Right kidney (tissue), 1 donor: ENCODE measurements around the gene SEMA4F.

Experiments used
- DNase-seq: peaks from one replicate; pipeline ENCODE4 v3.0.0-alpha.2; 2016

Gene SEMA4F

GRCh38 chr2:74659462-74659861 is 5.4 kb downstream of the SEMA4F start:
- DNase-seq, result no peak

DNA sequence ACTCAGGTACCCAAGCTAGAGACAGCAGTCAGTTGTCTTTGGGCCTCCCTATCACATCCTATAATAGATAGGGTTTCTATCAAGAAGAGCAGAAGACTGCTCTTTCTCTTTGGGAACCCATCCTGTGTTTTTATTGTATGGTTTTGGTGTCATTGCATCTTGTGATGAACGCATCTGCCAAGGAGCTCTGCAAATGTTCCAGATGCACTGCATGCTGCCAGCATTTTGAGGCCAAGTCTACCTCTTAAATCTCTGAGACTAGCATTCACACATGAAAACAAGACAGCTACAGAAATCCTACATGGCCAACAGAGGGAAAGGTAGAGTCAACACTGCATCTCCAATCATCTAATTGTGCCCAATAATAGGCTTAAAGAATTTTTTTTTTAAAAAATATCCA is 14.0 kb downstream of the SEMA4F start:
- DNase-seq, result no peak

- no peak for DNase-seq
Observed at GRCh38 chr2:74670263-74670662, 16.2 kb downstream of the SEMA4F start.

DNA sequence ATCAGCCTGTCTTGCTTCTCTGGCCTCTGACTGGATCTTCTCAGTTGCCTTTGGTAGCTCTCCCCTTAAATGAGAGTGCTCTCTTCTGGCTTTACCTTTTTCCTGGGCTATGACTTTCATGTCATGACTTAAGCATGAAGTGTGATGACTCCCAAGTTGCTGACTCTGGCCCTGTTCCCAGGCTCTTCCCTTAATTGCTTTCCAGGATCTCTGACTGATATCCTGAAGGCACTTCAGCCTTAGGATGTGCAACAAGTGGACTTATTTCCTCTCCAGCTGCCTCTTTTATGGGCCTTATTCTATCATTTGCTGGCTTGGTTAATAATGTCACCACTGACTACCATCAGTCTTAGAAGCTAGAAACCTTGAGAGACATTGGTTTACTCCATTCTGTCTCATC is 17.4 kb downstream of the SEMA4F start:
- DNase-seq, result no peak

GRCh38 chr2:74673826-74674528 is 19.9 kb downstream of the SEMA4F start:
- no peak for DNase-seq

GRCh38 chr2:74675090-74675489 is 21.0 kb downstream of the SEMA4F start:
- DNase-seq, result no peak

GRCh38 chr2:74676331-74676730 is 22.3 kb downstream of the SEMA4F start:
- DNase-seq, result no peak

GRCh38 chr2:74679615-74680014 is 25.6 kb downstream of the SEMA4F start:
- no peak for DNase-seq

DNA sequence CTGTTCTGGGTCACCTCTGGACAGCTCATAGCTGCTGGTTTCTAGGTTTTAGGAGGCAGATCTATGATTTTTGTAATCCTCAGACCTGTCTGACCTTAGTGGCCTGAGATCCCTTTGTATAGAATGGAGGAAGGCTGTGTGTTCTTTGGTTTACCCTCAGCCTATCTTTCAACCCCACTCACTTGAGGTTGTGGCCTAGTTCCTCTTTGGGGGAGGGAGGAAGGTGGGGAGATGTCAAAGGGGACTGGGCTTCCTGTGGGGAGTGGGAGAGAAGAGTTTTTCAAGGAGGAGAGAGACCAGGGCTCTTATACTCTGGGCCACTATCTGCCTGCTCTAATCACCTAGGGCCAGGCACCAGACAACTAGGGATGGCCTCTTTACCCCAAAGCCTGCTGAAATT is 28.5 kb downstream of the SEMA4F start:
- no peak for DNase-seq

DNA sequence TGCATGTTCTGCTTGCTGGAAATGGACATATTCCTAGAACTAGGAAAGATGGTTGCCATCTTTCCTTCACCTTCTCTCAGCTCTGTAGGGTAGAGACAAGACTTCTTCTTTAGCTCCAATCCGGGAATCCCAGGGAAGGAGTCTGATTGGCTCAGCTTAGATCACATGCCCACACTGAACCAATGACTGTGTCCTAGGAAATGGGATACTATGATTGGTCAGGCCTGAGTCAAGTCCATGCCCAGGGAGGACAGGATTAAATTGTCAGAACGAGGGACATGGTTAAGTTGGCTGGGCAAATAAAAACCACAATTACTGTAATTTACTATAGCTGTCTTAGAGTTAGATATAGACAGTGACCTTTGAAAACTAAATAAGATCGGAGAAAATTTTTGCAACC is 31.4 kb downstream of the SEMA4F start:
- no peak for DNase-seq

DNA sequence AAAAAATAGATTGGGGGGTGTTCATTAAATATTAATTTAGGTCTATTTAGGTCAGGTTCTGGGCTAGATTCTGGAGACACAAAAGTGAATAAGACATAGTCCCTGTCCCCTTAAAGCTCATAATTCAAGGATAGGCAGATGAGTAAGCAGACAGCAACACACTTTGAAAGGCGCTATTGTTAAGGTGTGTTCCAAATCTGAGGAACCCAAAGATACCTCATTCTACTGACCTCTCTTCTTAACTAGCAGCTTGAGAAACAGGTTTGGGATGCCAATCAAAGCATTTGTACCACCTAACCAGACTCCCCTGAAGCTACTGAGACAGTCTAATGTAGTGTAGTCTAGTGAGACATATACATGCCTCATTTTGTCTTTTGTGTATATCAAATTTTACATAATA is 34.8 kb downstream of the SEMA4F start:
- DNase-seq, result no peak

DNA sequence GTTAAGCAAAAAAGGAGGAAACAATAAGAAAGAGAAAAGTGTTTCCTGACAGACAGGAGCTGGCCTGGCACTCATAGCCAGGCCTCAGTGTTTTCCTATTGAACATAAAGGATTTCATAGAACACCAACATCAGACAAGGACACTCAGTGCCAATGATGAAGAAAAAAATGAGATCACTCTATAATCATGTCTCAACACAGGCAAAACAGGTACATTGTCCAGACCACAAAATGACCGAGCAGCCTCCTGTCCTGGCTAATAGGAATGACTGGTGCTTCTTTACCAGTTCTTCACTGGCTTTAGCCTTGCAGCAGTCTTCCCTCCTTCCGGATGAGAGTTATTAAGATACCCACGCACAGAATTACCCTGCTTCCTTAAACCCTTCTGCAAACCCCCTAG is 35.6 kb downstream of the SEMA4F start:
- DNase-seq, result no peak

DNA sequence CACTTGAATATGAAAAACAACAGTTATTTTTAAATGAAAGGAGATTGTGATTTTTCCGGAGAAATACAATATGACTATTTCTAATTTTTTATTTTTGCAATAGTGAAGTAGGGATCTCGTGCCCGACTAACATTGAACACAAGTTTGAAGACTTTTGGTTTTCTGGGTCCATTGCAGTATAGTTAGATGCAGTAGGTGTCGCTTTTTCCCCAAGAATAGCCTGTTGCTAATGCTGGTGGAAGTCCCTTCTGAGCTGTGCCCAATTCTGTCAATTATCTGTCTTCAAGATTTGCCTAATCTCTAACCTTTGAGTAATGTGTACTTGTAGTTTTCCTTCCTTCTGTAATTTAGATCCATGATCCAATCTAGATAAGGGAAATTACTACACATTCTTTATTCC is 36.5 kb downstream of the SEMA4F start:
- DNase-seq, result peak; percentile 13

DNA sequence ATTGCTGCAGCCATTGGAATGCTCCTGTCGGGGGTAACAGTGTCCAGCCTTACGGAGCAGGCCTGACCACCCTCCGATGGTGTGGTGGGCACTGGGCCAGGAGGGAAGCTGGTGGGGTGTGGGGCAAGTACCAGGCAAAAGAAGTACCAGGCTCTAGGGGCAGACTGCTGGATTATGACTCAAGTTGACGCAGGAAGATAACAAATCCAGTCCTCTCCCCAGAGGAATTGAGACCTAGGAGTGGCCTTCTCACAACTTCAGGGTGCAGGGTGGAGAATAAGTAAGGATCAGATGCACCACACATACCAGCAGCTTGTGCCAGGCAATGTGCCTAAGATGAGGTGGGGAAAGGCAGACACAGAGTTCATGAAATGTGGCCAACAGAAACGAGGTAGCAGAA is 37.9 kb downstream of the SEMA4F start:
- no peak for DNase-seq

DNA sequence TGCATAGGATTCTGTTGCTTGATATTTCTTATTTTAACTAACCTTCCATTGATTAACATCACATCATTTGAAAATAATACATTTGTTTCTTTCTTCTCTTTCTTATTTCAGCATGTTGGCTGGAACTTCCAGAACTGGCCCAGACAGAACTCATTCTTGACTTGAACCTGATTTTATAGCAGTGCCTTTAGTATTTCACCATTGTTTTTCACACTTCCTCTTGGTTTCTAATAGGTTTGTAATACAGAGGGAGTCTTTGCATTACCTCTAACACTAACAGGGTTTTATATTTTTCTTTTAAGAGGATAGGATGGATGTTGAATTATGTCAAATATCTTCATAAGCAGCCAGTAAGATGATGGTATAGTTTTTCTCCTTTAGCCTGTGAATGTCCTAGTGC is 39.2 kb downstream of the SEMA4F start:
- no peak for DNase-seq

DNA sequence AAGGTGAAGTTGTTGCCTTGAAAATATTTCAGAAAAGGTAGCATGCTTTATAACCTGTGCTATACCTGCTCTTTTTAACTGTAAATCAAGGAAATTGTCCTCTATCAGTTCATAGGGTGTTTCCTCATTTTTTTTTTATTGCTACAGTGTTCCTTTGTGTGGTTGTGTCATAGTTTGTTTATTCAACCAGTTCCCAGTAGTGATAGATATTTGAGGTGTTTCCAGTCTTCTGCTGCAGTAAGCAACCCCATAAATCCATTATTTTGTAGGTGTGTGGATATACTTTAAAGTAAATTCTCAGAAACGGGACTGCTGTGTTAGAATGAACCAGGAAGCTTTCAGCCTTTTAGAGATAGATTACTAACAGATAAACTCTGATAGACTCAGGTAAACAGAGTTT is 39.6 kb downstream of the SEMA4F start:
- DNase-seq, result no peak

- no peak for DNase-seq
Observed at GRCh38 chr2:74694281-74694680, 40.2 kb downstream of the SEMA4F start.

DNA sequence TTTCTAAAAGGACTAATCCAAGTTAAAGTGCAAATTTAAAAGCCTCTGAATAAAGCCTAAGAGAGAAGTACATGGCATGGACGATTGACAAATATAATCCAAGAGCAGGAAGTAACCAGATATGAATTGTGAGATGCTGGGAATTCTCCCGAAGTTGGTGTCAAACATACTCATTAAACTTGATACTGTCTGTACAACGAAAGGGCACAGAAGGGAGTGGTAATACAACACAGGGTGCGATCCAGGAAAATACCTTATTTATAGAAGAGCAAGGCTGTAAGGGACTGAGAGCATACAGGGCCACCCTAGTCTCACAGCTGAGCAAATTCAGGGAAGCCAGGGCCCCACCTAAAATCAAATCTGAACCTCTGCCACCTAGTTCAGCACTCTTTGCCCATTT is 41.6 kb downstream of the SEMA4F start:
- DNase-seq, result no peak

GRCh38 chr2:74696829-74697228 is 42.8 kb downstream of the SEMA4F start:
- DNase-seq, result no peak

GRCh38 chr2:74700643-74701372 is 46.8 kb downstream of the SEMA4F start:
- no peak for DNase-seq

DNA sequence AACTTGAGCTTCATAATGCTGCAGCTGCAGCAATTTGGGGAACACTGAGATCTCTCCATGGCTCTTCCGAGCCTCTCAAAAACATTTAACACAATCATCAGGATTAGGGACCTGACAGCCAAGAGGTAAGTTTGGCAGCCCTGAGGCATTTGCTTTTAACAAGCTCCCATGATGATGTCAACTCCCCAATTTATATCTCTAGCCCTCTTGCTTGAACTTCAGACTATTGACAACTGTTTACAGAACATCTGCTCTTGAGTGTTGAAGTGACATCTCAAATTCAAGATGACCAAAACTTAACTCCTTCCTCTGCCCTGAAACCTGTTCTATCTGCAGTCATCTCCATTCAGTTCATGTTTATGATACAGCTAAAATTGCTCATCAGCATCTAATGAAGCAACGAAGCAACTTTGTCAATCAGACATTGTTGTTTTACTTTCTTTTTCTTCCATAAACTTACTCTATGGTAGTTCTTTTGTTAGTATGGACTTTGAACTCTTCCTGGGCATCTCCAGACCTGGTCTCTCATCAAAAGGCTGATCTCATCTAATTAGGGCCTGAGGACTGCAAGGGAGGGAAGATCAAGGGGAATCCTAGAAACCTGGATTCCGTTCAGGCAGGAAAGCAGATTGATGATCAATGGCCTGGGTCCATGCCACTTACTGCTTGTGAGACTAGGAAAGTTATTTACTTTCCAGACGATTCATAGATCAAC is 48.1 kb downstream of the SEMA4F start:
- DNase-seq, result no peak

- no peak for DNase-seq
Observed at GRCh38 chr2:74703373-74703772, 49.3 kb downstream of the SEMA4F start.

DNA sequence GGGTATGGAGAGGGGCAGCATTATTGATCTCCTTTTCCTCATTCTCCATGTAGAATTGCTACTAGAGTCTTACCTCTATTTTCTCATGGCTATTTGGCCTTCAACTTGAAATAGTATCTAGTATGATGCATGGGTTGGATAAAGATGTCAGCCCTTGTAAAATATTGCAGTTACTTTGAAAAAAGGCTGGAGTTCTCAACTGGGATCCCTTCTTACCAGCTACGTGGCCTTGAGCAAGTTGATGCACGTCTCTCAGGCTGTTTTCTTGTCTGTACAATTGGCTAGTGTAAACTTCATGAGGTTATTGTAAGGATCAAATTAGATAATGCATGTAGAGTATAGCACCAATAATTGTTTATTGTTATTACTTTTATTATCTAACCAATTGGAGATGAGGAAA is 50.2 kb downstream of the SEMA4F start:
- DNase-seq, result no peak

DNA sequence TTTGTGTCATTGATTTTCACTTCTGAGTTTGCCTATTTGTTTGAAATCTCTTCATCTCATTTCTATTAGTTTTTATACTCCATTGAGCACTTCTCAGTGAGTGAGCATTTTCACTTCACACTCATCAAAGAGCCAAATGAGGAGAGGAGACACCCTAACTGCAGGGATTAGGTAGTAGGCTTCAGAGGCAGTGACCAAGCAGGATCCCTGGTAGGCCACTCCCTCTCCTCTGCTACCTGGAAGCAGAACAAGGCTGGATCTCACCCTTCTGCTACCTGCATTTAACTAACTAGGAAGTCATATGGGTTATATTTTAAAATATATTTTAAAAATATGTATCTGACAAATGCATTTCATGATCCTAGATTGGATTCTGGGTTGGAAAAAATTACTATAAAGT is 52.7 kb downstream of the SEMA4F start:
- no peak for DNase-seq
